ENCODE data around the gene CAMLG.

GRCh38 chr5:134736173-134736812, 2.1 kb upstream of the CAMLG start:
- no peak for TF ChIP-seq EZH2 (IDR thresholded peaks at IDR 0.05; ENCODE audit: borderline replicate concordance, low read depth, low read length, poor library complexity, severe bottlenecking)
- TF ChIP-seq, protein P1, sequence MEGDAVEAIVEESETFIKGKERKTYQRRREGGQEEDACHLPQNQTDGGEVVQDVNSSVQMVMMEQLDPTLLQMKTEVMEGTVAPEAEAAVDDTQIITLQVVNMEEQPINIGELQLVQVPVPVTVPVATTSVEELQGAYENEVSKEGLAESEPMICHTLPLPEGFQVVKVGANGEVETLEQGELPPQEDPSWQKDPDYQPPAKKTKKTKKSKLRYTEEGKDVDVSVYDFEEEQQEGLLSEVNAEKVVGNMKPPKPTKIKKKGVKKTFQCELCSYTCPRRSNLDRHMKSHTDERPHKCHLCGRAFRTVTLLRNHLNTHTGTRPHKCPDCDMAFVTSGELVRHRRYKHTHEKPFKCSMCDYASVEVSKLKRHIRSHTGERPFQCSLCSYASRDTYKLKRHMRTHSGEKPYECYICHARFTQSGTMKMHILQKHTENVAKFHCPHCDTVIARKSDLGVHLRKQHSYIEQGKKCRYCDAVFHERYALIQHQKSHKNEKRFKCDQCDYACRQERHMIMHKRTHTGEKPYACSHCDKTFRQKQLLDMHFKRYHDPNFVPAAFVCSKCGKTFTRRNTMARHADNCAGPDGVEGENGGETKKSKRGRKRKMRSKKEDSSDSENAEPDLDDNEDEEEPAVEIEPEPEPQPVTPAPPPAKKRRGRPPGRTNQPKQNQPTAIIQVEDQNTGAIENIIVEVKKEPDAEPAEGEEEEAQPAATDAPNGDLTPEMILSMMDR (conservative IDR thresholded peaks at IDR 0.05; ENCODE audit: low read depth, low read length): no peak

All from A673 (cell line).